Neural progenitor cell (in vitro differentiated cells): Measurements from ENCODE around the gene MTSS2. TPM values are rescaled to one million over a fixed set of nuclear protein-coding genes. Genes with fewer than 3 reads are reported as not detected.

Source experiments
- DNase-seq: peaks from one replicate; pipeline ENCODE4 v3.0.0-alpha.2; 2016; ENCODE audit warnings: low spot score
- H2AFZ ChIP-seq: fragments of 200-600 bp; sonication (generic); replicated peaks from 2 replicates; pipeline ENCODE4 v1.6.1; 2016; ENCODE audit warnings: antibody characterized with exemption
- H3F3A ChIP-seq: fragments of 200-600 bp; sonication (generic); 2 replicates; pipeline ENCODE4 v1.6.1; 2016; ENCODE audit warnings: antibody characterized with exemption, low read depth
- H3K27ac ChIP-seq: fragments of 200-600 bp; sonication (generic); 2 replicates; pipeline ENCODE4 v1.5.1; 2016; ENCODE audit warnings: mild to moderate bottlenecking
- H3K27me3 ChIP-seq: fragments of 200-600 bp; sonication (generic); 2 replicates; pipeline ENCODE4 v1.6.1; 2016; ENCODE audit warnings: mild to moderate bottlenecking, moderate library complexity
- H3K36me3 ChIP-seq: fragments of 200-600 bp; sonication (generic); 2 replicates; pipeline ENCODE4 v1.5.1; 2016
- H3K4me1 ChIP-seq: fragments of 200-600 bp; sonication (generic); 2 replicates; pipeline ENCODE4 v1.6.1; 2016; ENCODE audit warnings: mixed run types
- H3K4me2 ChIP-seq: fragments of 200-600 bp; sonication (generic); 2 replicates; pipeline ENCODE4 v1.6.1; 2016
- H3K4me3 ChIP-seq: fragments of 200-600 bp; sonication (generic); 2 replicates; pipeline ENCODE4 v1.5.1; 2016
- H3K79me2 ChIP-seq: fragments of 200-600 bp; sonication (generic); 2 replicates; pipeline ENCODE4 v1.6.1; 2016; ENCODE audit warnings: low read depth
- H3K9ac ChIP-seq: fragments of 200-600 bp; sonication (generic); 2 replicates; pipeline ENCODE4 v1.6.1; 2016
- H3K9me3 ChIP-seq: fragments of 200-600 bp; sonication (generic); 2 replicates; pipeline ENCODE4 v1.5.1; 2016; ENCODE audit warnings: low read depth
- H4K20me1 ChIP-seq: fragments of 200-600 bp; sonication (generic); 2 replicates; pipeline ENCODE4 v1.6.1; 2016; ENCODE audit warnings: low read depth
- H3K27ac Mint-ChIP-seq: 3 replicates; pipeline ENCODE4 v1.8.0; 2021; ENCODE audit warnings: mixed read lengths
- H3K27me3 Mint-ChIP-seq: 2 replicates; pipeline ENCODE4 v1.8.0; 2022; ENCODE audit warnings: low read depth, mild to moderate bottlenecking, inconsistent platforms, moderate library complexity, mixed read lengths; ENCODE audit not compliant: insufficient read depth
- H3K36me3 Mint-ChIP-seq: 3 replicates; pipeline ENCODE4 v1.8.0; 2021; ENCODE audit warnings: mixed read lengths
- H3K4me1 Mint-ChIP-seq: 3 replicates; pipeline ENCODE4 v1.8.0; 2021; ENCODE audit warnings: mixed read lengths
- H3K4me3 Mint-ChIP-seq: 3 replicates; pipeline ENCODE4 v1.8.0; 2021; ENCODE audit warnings: mild to moderate bottlenecking, moderate library complexity, mixed read lengths
- H3K9me3 Mint-ChIP-seq: 3 replicates; pipeline ENCODE4 v1.8.0; 2020; ENCODE audit warnings: mixed read lengths
- EZH2 ChIP-seq: fragments of 200-600 bp; sonication (generic); IDR thresholded peaks from 2 replicates; pipeline ENCODE4 v1.6.1; 2017; ENCODE audit warnings: antibody characterized with exemption, mild to moderate bottlenecking, moderate library complexity
- EZH2phosphoT487 ChIP-seq: fragments of 200-600 bp; sonication (generic); IDR thresholded peaks from 2 replicates; pipeline ENCODE4 v1.6.1; 2017; ENCODE audit warnings: antibody characterized with exemption
- total RNA-seq: library from RNA; depleted of rRNA; stranded (reverse); fragments of >200 nt; gene quantifications from 2 replicates; pipeline ENCODE4 v1.2.3, GENCODE V29; 2015; ENCODE audit warnings: low replicate concordance
- TF ChIP-seq, protein P1 (sequence below): fragments of 200-600 bp; sonication (generic); IDR thresholded peaks from 2 replicates; pipeline ENCODE4 v1.5.1; 2017; ENCODE audit warnings: antibody characterized with exemption, mild to moderate bottlenecking

The MTSS2 gene
- total RNA-seq, 1 donor from 2014 or later = 6.2 TPM

DNA sequence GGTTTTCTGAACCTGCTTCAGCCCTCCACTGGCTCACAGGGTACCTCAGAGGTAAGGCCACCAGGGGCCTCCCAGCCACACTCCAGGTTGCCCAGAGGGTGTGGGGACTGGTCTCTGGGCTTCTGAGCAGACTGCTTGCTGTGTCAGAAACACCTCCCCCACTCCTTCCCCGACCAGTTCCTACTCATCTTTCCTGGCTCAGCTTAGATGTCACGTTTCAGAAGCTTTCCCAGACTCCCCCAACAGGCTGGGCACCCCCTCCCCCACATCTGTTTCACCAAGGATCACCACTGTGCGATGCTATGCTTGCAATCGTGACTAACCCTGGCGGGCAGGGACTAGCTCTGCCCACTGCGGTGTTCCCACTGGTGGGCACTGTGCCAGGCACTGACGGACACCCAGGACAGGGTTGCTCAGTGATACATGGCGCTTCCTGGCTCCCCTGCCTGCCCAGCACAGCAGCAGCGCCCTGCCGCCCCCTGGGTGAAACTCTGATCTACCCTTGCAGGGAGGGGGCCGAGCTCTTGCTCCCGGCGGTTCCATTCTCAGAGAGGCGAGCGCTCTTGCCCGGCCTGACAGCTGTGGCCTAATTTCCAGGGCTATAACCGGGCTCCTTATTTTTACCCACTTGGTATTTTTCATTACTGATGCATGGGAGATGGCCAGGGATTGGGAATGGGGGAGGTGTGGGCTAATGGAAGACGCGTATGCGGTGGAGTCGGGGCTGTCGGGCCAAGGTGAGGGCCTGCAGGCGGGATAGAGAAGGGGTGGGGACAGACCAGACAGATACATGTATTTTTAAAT, 29.4 kb upstream of the MTSS2 start:
- Mint-ChIP-seq H3K27me3 (peaks cover 7% of the 10 kb centered on the region), H3K36me3 (peaks cover 12% of the 10 kb centered on the region), H3K27ac (peak overlapping the region; percentile 14), H3K4me1 (peaks cover 50% of the 10 kb centered on the region), H3K9me3 (peaks cover 4% of the 10 kb centered on the region), H3K4me3 (no peak overlapping the region)
- no peak for DNase-seq
- Histone ChIP-seq H3K27ac (no peak overlapping the region), H3K79me2 (no peaks in the 10 kb centered on the region), H4K20me1 (no peaks in the 10 kb centered on the region), H3K4me3 (no peak overlapping the region), H3K27me3 (no peaks in the 10 kb centered on the region), H3K4me2 (no peak overlapping the region), H2AFZ (no peak overlapping the region), H3K4me1 (peaks cover 18% of the 10 kb centered on the region), H3K36me3 (no peaks in the 10 kb centered on the region), H3F3A (no peaks in the 10 kb centered on the region), H3K9ac (no peak overlapping the region), H3K9me3 (no peaks in the 10 kb centered on the region)
- TF ChIP-seq, protein P1, sequence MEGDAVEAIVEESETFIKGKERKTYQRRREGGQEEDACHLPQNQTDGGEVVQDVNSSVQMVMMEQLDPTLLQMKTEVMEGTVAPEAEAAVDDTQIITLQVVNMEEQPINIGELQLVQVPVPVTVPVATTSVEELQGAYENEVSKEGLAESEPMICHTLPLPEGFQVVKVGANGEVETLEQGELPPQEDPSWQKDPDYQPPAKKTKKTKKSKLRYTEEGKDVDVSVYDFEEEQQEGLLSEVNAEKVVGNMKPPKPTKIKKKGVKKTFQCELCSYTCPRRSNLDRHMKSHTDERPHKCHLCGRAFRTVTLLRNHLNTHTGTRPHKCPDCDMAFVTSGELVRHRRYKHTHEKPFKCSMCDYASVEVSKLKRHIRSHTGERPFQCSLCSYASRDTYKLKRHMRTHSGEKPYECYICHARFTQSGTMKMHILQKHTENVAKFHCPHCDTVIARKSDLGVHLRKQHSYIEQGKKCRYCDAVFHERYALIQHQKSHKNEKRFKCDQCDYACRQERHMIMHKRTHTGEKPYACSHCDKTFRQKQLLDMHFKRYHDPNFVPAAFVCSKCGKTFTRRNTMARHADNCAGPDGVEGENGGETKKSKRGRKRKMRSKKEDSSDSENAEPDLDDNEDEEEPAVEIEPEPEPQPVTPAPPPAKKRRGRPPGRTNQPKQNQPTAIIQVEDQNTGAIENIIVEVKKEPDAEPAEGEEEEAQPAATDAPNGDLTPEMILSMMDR = no peak

DNA sequence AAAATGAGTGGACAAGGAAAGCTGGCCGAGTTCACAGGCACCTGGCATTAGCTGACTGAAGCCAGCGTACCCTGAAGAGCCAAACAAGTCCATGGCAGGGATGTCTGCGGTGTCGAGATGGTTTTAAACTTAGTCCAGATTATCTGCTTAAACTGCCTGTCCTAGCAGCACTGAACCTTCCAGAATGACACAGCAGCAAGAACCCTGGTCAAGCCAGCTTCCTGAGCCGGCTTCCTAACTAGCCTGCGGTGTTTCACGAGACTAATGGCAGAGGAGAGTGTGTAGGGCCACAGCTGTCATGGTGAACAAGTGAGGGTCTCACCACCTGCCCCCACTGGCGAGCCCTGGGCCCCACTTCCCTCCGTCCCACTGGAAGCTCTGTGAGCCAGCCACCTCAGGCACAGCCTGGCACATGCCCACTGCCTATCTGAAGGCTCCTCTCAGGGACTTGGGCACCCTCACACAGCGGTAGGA, 28.8 kb upstream of the MTSS2 start:
- Mint-ChIP-seq H3K36me3 (peaks cover 7% of the 10 kb centered on the region), H3K9me3 (peaks cover 4% of the 10 kb centered on the region), H3K27me3 (peaks cover 7% of the 10 kb centered on the region), H3K4me3 (no peak overlapping the region), H3K27ac (peak overlapping the region; percentile 60), H3K4me1 (peaks cover 50% of the 10 kb centered on the region)
- Histone ChIP-seq H3F3A (no peaks in the 10 kb centered on the region), H3K79me2 (no peaks in the 10 kb centered on the region), H3K27me3 (no peaks in the 10 kb centered on the region), H3K9me3 (no peaks in the 10 kb centered on the region), H3K4me1 (peaks cover 18% of the 10 kb centered on the region), H3K27ac (no peak overlapping the region), H3K36me3 (no peaks in the 10 kb centered on the region), H2AFZ (no peak overlapping the region), H3K4me2 (no peak overlapping the region), H4K20me1 (no peaks in the 10 kb centered on the region), H3K9ac (no peak overlapping the region), H3K4me3 (no peak overlapping the region)
- DNase-seq = no peak
- TF ChIP-seq, protein P1 = no peak
- TF ChIP-seq EZH2 (no peak), EZH2phosphoT487 (no peak)

DNA sequence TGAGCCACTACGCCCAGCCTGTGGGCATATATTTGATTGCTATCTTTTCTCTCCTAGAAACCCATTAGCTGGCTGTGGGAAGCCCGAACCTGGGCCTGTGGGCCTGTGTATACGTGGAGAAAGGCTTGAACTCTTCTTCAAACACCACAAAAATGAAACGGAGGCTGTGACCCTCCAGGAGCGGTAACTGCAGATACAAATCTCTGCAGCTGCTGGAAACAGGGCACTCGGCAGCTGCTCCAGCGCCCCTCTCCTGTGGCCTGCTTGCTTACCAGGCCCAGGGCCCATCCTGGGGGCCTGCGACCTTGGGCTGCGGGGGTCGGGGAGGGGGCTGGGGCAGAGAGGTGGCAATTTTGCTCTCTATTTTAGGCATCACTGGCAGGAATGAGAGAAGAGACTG, 28.0 kb upstream of the MTSS2 start:
- H3K4me2 ChIP-seq = no peak overlapping the region
- Mint-ChIP-seq H3K4me3 (no peak overlapping the region), H3K9me3 (no peaks in the 10 kb centered on the region), H3K27ac (peak overlapping the region; percentile 91), H3K36me3 (peaks cover 2% of the 10 kb centered on the region), H3K27me3 (peaks cover 7% of the 10 kb centered on the region), H3K4me1 (peaks cover 52% of the 10 kb centered on the region)
- H3K27me3 ChIP-seq = no peaks in the 10 kb centered on the region
- no peaks in the 10 kb centered on the region for H3K9me3 ChIP-seq
- no peak overlapping the region for H3K9ac ChIP-seq
- H3K27ac ChIP-seq = no peak overlapping the region
- no peak overlapping the region for H3K4me3 ChIP-seq
- TF ChIP-seq EZH2phosphoT487 (no peak), EZH2 (no peak)
- TF ChIP-seq, protein P1 = no peak
- H4K20me1 ChIP-seq = no peaks in the 10 kb centered on the region
- H2AFZ ChIP-seq = no peak overlapping the region
- H3K36me3 ChIP-seq = no peaks in the 10 kb centered on the region
- no peaks in the 10 kb centered on the region for H3K79me2 ChIP-seq
- no peaks in the 10 kb centered on the region for H3F3A ChIP-seq
- peaks cover 22% of the 10 kb centered on the region for H3K4me1 ChIP-seq
- DNase-seq = no peak
